ENCODE data around the gene TUBGCP6.

- TF ChIP-seq REST (IDR thresholded peaks at IDR 0.05; ENCODE audit: insufficient read depth in 1 of 2, low read depth in 2 of 2, low read length in 1 of 2), result no peak
- no peak for TF ChIP-seq CTCF (IDR thresholded peaks at IDR 0.05)
- TF ChIP-seq POLR2AphosphoS5 (IDR thresholded peaks at IDR 0.05; ENCODE audit: low read depth, low read length), result no peak
- no peak for TF ChIP-seq TCF7L2 (IDR thresholded peaks at IDR 0.05; ENCODE audit: low read depth, low read length)
- peak; percentile 22; the same call in 1 of the 2 replicates for TF ChIP-seq SIN3A (IDR thresholded peaks at IDR 0.05; ENCODE audit: borderline replicate concordance, insufficient read depth, low read depth, low read length)
Observed at GRCh38 chr22:50260801-50261614, 16.2 kb upstream of the TUBGCP6 start.
